Dendritic cell treated with granulocyte-macrophage colony-stimulating factor and Interleukin-4, amounts not matched to agents 40 ng/mL and 50 ng/mL, for 4 days (primary cell): Measurements from ENCODE around the gene TMEM31.
"Not testable (repeated sequence)": the region's sequence is repeated elsewhere in the genome, so short reads cannot be mapped to it uniquely, and the experiment has no call there.

Experiments
- H3K27ac Mint-ChIP-seq: one replicate; pipeline ENCODE4 v1.8.0; 2022; ENCODE audit warnings: mild to moderate bottlenecking, mixed read lengths
- H3K27me3 Mint-ChIP-seq: one replicate; pipeline ENCODE4 v1.8.0; 2022; ENCODE audit warnings: mild to moderate bottlenecking, mixed read lengths
- H3K36me3 Mint-ChIP-seq: one replicate; pipeline ENCODE4 v1.8.0; 2022; ENCODE audit warnings: low read depth, mixed read lengths
- H3K4me1 Mint-ChIP-seq: one replicate; pipeline ENCODE4 v1.8.0; 2022; ENCODE audit warnings: low read depth, mixed read lengths
- H3K4me3 Mint-ChIP-seq: one replicate; pipeline ENCODE4 v1.8.0; 2022; ENCODE audit warnings: mild to moderate bottlenecking, moderate library complexity, mixed read lengths
- H3K9me3 Mint-ChIP-seq: one replicate; pipeline ENCODE4 v1.8.0; 2022; ENCODE audit warnings: mixed read lengths
- intact Hi-C: fragments of 100-400 bp; cut with micrococcal nuclease; formaldehyde crosslinking; loops from one replicate; pipeline ENCODE4 v1.15.0; 2022

Gene TMEM31

DNA sequence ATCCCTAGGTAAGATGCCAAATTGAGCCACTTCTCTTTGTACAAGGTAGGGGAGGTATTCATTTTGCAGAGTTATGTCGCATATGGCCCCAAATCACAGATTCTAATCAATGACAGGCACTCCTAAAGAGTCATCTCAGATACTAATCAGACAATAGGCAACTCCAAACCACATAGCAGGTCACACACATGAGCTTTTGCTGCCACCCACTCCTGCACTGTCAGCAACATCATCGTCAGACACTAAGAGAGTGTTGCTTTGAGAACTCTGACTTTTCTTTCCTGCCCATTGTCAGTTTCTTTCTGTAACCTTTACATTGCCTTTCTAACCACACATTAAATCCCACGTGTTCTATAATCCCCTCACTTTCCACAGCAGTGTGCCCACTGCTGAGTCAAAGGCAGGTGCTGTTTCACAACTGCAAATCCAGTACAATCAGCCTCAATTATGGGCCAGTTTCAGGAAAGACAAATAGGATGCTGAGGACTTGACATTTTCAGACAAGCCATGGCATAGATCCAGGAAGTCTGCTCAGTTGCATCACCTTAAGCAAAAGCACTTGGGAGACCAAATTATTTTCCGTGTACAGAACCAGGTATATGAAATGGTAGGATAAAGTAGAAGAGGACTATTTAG, 23.5 kb downstream of the TMEM31 start:
- Mint-ChIP-seq H3K27me3 (no peaks in the 10 kb centered on the region), H3K9me3 (no peaks in the 10 kb centered on the region), H3K4me3 (no peak overlapping the region), H3K4me1 (peaks cover 28% of the 10 kb centered on the region), H3K36me3 (no peaks in the 10 kb centered on the region), H3K27ac (no peak overlapping the region)
- intact Hi-C loops, result no loop called here

DNA sequence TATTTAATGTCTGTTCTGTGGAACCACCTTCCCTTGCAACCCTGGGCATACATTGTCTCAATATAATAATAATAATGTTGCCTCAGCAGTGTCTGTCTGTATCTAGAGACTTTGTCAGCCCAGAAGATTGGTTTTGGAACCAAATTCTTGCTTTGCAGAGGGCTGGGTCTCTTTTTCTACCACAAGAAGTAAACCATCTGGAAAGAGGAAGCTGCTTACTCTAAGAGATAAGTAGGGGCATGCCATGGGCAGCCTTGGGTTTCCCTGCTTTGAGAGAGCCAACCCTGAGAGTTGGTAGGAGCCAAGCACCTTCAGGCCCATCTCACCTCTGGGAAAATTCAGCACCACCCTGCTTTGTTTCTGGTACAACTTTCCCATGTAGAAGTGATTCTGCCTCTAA, 27.0 kb downstream of the TMEM31 start:
- Mint-ChIP-seq H3K9me3 (no peaks in the 10 kb centered on the region), H3K36me3 (no peaks in the 10 kb centered on the region), H3K4me1 (no peaks in the 10 kb centered on the region), H3K27ac (no peak overlapping the region), H3K27me3 (no peaks in the 10 kb centered on the region), H3K4me3 (no peak overlapping the region)
- intact Hi-C loops, result no loop called here

DNA sequence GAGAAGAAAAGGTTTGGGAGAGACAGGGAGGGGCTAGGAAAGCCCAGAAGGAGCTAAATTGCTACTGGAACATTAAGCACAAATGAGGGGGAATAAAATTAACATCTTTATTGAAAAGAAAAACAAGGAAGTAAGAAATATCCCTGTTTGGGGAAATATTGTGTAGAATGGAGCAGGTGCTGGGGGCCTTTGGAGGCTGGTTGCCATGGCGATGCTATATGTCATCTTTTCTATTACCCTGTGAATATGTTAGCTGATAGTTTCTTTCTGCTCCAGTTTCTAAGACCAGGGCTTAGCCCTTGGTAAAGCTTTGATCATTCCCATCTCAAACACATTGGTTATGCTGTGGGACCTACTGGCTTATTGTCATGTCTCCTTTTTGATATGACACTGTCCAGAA, 28.7 kb downstream of the TMEM31 start:
- Mint-ChIP-seq H3K27ac (no peak overlapping the region), H3K4me3 (no peak overlapping the region), H3K36me3 (no peaks in the 10 kb centered on the region), H3K27me3 (no peaks in the 10 kb centered on the region), H3K4me1 (no peaks in the 10 kb centered on the region), H3K9me3 (no peaks in the 10 kb centered on the region)
- intact Hi-C loops, result no loop called here

DNA sequence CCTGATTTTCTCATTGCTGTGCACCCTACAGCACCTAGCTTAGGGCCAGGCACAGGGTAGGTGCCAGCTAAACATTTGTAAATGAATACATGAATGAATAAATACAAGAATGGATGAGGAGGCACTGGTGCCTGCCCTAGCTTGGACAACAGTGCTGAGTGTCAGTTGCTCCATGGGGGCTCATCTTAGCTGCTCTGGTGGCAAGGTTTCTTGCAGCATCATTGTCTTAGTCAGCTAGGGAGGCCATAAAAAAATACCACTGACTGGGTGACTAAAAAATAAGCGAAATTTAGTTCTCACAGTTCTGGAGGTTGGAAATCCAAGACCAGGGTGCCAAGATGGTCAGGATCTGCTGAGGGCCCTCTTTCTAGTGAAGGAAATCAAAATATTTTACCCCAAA, 31.2 kb downstream of the TMEM31 start:
- no peak overlapping the region for H3K27ac Mint-ChIP-seq
- intact Hi-C loops, result no loop called here

DNA sequence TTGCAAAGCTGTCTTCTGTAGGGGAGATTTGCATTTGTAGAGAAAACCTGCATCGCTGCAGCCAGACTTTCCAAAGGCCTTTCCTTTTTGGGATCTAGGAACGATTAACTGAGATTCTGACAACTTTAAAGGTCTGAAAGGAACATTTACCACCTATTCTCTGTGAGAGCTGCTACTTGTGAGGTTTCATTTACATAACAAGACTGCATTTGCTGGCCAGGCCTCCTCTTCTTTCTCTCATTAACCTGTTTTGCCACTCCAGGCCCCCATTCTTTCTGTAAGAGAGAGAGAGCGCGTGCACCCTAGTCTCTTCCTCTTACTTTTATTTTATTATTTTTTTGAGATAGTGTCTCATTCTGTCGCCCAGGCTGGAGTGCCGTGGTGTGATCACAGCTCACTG, 31.6 kb downstream of the TMEM31 start:
- H3K9me3 Mint-ChIP-seq, result no peaks in the 10 kb centered on the region
- no peaks in the 10 kb centered on the region for H3K36me3 Mint-ChIP-seq
- no peak overlapping the region for H3K4me3 Mint-ChIP-seq
- intact Hi-C loops, result no loop called here
- no peaks in the 10 kb centered on the region for H3K4me1 Mint-ChIP-seq
- H3K27ac Mint-ChIP-seq, result no peak overlapping the region
- H3K27me3 Mint-ChIP-seq, result no peaks in the 10 kb centered on the region

More for the DNA sequence above, 31.2 kb downstream of the TMEM31 start:
- no peak overlapping the region for H3K4me3 Mint-ChIP-seq
- no peaks in the 10 kb centered on the region for H3K36me3 Mint-ChIP-seq
- no peaks in the 10 kb centered on the region for H3K9me3 Mint-ChIP-seq
- no peaks in the 10 kb centered on the region for H3K4me1 Mint-ChIP-seq
- H3K27me3 Mint-ChIP-seq, result no peaks in the 10 kb centered on the region

DNA sequence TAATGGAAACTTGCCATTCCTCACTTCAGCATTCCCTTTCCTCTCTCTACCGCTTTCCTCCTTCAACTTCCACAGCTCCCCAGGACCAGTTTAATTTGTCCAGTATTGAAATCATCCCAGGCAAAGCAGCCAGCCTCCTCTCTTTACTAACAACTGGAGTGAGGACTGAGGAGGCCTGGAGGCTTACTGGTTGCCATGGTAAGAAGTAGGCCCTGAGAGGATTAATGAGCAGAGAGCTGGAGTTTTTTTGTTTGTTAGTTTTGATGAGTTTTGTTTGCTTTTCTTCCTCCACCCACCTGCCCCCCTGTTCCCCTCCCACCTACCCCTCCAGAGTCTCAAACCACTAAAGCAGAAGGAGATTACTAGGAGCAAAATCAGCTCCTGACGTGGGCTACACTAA, 36.5 kb downstream of the TMEM31 start:
- Mint-ChIP-seq H3K4me1 (no peaks in the 10 kb centered on the region), H3K36me3 (no peaks in the 10 kb centered on the region), H3K4me3 (no peak overlapping the region)

DNA sequence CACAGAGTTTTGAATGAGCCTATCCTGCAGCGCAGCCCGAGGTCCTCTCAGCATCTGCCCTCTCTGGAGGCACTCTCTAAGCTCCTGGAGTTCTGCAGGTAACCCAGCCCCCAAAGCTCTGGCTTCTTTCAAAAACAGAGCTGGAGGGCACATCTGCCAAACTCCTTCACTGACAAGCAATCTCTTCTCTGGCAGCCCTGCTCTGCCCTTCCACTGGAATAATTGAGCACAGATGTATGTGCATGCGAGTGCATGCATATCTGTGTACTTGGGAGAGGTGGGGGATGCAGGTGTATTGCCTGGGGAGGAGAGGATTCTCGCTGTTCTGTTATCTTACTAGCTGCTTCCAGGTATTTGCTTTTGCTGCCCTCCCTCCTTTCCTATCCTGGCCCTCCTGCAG, 43.7 kb downstream of the TMEM31 start:
- Mint-ChIP-seq H3K4me3 (no peak overlapping the region), H3K4me1 (no peaks in the 10 kb centered on the region), H3K27me3 (no peaks in the 10 kb centered on the region), H3K36me3 (no peaks in the 10 kb centered on the region), H3K9me3 (peaks cover 8% of the 10 kb centered on the region), H3K27ac (no peak overlapping the region)
- intact Hi-C loops, result no loop called here

More for the DNA sequence above, 36.5 kb downstream of the TMEM31 start:
- Mint-ChIP-seq H3K9me3 (no peaks in the 10 kb centered on the region), H3K27ac (no peak overlapping the region), H3K27me3 (no peaks in the 10 kb centered on the region)
- intact Hi-C loops, result no loop called here

DNA sequence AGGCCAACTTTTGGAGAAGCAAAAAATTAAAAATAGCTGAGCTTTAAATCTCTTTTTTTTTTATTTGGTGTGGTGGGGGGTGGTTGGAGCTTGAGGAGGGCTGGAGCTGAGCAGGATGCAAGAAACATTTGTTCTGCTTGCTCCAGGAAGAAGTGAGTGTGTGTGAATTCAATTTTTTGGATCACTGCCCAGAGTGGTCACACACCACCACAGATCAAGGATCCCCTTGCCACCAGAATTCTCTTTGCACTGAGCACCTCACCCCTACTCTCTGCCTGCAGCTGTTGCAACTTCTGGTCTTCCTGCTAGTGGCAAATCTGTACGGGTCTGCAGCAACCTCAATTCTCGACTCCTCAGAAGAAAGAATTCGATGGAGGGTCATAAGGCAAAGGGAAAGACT, 46.0 kb downstream of the TMEM31 start:
- no peaks in the 10 kb centered on the region for H3K4me1 Mint-ChIP-seq
- no peaks in the 10 kb centered on the region for H3K36me3 Mint-ChIP-seq
- no peaks in the 10 kb centered on the region for H3K27me3 Mint-ChIP-seq
- H3K27ac Mint-ChIP-seq, result no peak overlapping the region
- peaks cover 9% of the 10 kb centered on the region for H3K9me3 Mint-ChIP-seq
- intact Hi-C loops, result no loop called here
- H3K4me3 Mint-ChIP-seq, result no peak overlapping the region

DNA sequence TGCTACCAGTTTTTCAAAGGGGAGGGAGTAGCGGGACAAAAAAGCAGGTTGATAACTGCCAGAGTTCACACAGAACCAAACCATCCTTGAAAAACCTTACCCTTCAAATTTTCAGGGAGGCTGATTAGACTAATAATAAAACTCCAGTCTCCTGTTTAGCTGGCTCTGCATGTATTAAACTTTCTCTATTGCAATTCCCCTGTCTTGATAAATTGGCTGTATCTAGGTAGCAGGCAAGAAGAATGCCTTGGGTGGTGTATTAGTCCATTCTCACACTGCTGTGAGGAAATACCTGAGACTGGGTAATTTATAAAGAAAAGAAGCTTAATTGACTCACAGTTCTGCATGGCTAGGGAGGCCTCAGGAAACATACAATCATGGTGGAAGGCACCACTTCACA, 47.8 kb downstream of the TMEM31 start:
- intact Hi-C loops, result no loop called here

DNA sequence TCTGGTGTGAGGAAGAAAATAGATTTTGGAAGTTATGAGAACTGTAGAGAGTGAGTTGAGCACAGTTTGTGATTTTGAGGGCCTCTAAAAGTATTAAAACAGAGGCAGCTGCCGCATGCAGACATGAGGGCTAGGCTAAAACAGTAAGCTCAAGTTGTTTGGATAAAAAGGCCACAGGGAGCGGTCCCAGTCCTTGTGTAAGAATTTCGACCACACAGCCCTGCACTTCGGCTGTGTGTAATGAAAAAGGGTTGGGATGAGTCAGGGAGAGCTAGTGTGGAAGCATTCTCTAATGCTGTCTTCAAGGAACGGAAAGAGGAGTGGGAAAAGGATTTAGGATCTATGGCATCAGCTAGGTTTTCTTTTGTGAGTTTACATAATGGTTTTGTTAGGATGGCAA, 52.8 kb downstream of the TMEM31 start:
- H3K36me3 Mint-ChIP-seq, H3K4me3 Mint-ChIP-seq, H3K9me3 Mint-ChIP-seq, H3K27me3 Mint-ChIP-seq, H3K27ac Mint-ChIP-seq, H3K4me1 Mint-ChIP-seq, intact Hi-C loops: not testable (repeated sequence)

More for the DNA sequence above, 47.8 kb downstream of the TMEM31 start:
- Mint-ChIP-seq H3K4me1 (no peaks in the 10 kb centered on the region), H3K36me3 (no peaks in the 10 kb centered on the region), H3K4me3 (no peak overlapping the region), H3K27ac (no peak overlapping the region), H3K27me3 (no peaks in the 10 kb centered on the region), H3K9me3 (peaks cover 9% of the 10 kb centered on the region)
